Astrocyte (in vitro differentiated cells and primary cell): ENCODE data around the gene YTHDF1. TPM values are rescaled to one million over a fixed set of nuclear protein-coding genes. Genes with fewer than 3 reads are reported as not detected.
"Not testable (repeated sequence)": the region's sequence is repeated elsewhere in the genome, so short reads cannot be mapped to it uniquely, and the experiment has no call there.

Experiments used
- DNase-seq: peaks from one replicate; pipeline ENCODE4 v3.0.0-alpha.2; 2010; ENCODE audit warnings: low read depth
- FAIRE-seq: peaks from 2 replicates; lab custom pipeline; 2011; peaks lifted over from hg19 to GRCh38; lab: Jason Lieb, UNC
- H2AFZ ChIP-seq: 2 replicates; pipeline ENCODE4 v1.6.0; 2012; ENCODE audit warnings: low read depth, low read length, inconsistent platforms
- H3K27ac ChIP-seq: 2 replicates; pipeline ENCODE4 v1.5.1; 2011; ENCODE audit warnings: low read depth, low read length, inconsistent platforms
- H3K27me3 ChIP-seq: 2 replicates; pipeline ENCODE4 v1.6.0; 2011; ENCODE audit warnings: low read length, inconsistent platforms; ENCODE audit not compliant: insufficient read depth
- H3K36me3 ChIP-seq: 2 replicates; pipeline ENCODE4 v1.5.1; 2011; ENCODE audit warnings: low read length, inconsistent platforms; ENCODE audit not compliant: insufficient read depth
- H3K4me1 ChIP-seq: 2 replicates; pipeline ENCODE4 v1.5.1; 2011; ENCODE audit warnings: low read length, inconsistent platforms; ENCODE audit not compliant: insufficient read depth
- H3K4me2 ChIP-seq: 2 replicates; pipeline ENCODE4 v1.6.0; 2012; ENCODE audit warnings: low read length, inconsistent platforms
- H3K4me3 ChIP-seq: 2 replicates; pipeline ENCODE4 v1.5.1; 2011; ENCODE audit warnings: low read depth, mild to moderate bottlenecking, low read length, inconsistent platforms; ENCODE audit not compliant: insufficient read depth
- H3K79me2 ChIP-seq: 2 replicates; pipeline ENCODE4 v1.6.0; 2012; ENCODE audit warnings: mild to moderate bottlenecking, low read length, inconsistent platforms; ENCODE audit not compliant: insufficient read depth
- H3K9ac ChIP-seq: 2 replicates; pipeline ENCODE4 v1.6.0; 2012; ENCODE audit warnings: mild to moderate bottlenecking, low read length, inconsistent platforms
- H3K9me3 ChIP-seq: 2 replicates; pipeline ENCODE4 v1.5.1; 2012; ENCODE audit warnings: low read depth, mild to moderate bottlenecking, low read length, inconsistent platforms; ENCODE audit not compliant: insufficient read depth
- H4K20me1 ChIP-seq: 2 replicates; pipeline ENCODE4 v1.6.0; 2012; ENCODE audit warnings: low read length, inconsistent platforms; ENCODE audit not compliant: insufficient read depth
- H3K27ac Mint-ChIP-seq: one replicate; pipeline ENCODE4 v1.8.0; 2021; ENCODE audit warnings: mild to moderate bottlenecking, mixed read lengths; ENCODE audit not compliant: unreplicated experiment
- H3K27me3 Mint-ChIP-seq: one replicate; pipeline ENCODE4 v1.8.0; 2021; ENCODE audit warnings: low read depth, mixed read lengths; ENCODE audit not compliant: unreplicated experiment
- H3K36me3 Mint-ChIP-seq: one replicate; pipeline ENCODE4 v1.8.0; 2021; ENCODE audit warnings: low read depth, mixed read lengths; ENCODE audit not compliant: unreplicated experiment
- H3K4me1 Mint-ChIP-seq: one replicate; pipeline ENCODE4 v1.8.0; 2021; ENCODE audit warnings: low read depth, mixed read lengths; ENCODE audit not compliant: unreplicated experiment
- H3K4me3 Mint-ChIP-seq: one replicate; pipeline ENCODE4 v1.8.0; 2021; ENCODE audit warnings: mild to moderate bottlenecking, moderate library complexity, mixed read lengths; ENCODE audit not compliant: unreplicated experiment
- H3K9me3 Mint-ChIP-seq: one replicate; pipeline ENCODE4 v1.8.0; 2021; ENCODE audit warnings: mild to moderate bottlenecking, mixed read lengths; ENCODE audit not compliant: unreplicated experiment
- EZH2 ChIP-seq: IDR thresholded peaks from 2 replicates; pipeline ENCODE4 v1.6.1; 2012; ENCODE audit warnings: mild to moderate bottlenecking, low read length, inconsistent platforms; ENCODE audit not compliant: insufficient read depth
- total RNA-seq: library from RNA; stranded (reverse); gene quantifications from 2 replicates; pipeline ENCODE4 v1.2.1, GENCODE V29; 2021
- TF ChIP-seq, protein P1 (sequence below): IDR thresholded peaks from 2 replicates; pipeline ENCODE4 v1.5.1; 2011; ENCODE audit warnings: low read depth, mild to moderate bottlenecking, inconsistent platforms, low read length, moderate library complexity; ENCODE audit not compliant: insufficient read depth

YTHDF1 gene
- total RNA-seq, 1 donor from 2014 or later, result 107 TPM

- Mint-ChIP-seq H3K9me3 (peaks cover 9% of the 10 kb centered on the region), H3K27me3 (peaks cover 6% of the 10 kb centered on the region), H3K4me3 (peak overlapping the region; percentile 93), H3K4me1 (peaks cover 41% of the 10 kb centered on the region), H3K36me3 (peaks cover 28% of the 10 kb centered on the region), H3K27ac (peak overlapping the region; percentile 84)
- H3K4me2 ChIP-seq, result peak overlapping the region; percentile 75
- no peak overlapping the region for H2AFZ ChIP-seq
- no peak for FAIRE-seq
- H3K9me3 ChIP-seq, result no peaks in the 10 kb centered on the region
- no peak for DNase-seq
- H3K4me1 ChIP-seq, result peaks cover 6% of the 10 kb centered on the region
- H3K36me3 ChIP-seq, result no peaks in the 10 kb centered on the region
- H3K27me3 ChIP-seq, result peaks cover 28% of the 10 kb centered on the region
- no peak overlapping the region for H3K4me3 ChIP-seq
- no peaks in the 10 kb centered on the region for H3K79me2 ChIP-seq
- peak; percentile 52 for TF ChIP-seq EZH2
- TF ChIP-seq, protein P1, sequence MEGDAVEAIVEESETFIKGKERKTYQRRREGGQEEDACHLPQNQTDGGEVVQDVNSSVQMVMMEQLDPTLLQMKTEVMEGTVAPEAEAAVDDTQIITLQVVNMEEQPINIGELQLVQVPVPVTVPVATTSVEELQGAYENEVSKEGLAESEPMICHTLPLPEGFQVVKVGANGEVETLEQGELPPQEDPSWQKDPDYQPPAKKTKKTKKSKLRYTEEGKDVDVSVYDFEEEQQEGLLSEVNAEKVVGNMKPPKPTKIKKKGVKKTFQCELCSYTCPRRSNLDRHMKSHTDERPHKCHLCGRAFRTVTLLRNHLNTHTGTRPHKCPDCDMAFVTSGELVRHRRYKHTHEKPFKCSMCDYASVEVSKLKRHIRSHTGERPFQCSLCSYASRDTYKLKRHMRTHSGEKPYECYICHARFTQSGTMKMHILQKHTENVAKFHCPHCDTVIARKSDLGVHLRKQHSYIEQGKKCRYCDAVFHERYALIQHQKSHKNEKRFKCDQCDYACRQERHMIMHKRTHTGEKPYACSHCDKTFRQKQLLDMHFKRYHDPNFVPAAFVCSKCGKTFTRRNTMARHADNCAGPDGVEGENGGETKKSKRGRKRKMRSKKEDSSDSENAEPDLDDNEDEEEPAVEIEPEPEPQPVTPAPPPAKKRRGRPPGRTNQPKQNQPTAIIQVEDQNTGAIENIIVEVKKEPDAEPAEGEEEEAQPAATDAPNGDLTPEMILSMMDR, result no peak
- H3K9ac ChIP-seq, result no peak overlapping the region
- H4K20me1 ChIP-seq, result peaks cover 6% of the 10 kb centered on the region
- no peak overlapping the region for H3K27ac ChIP-seq
These were observed 37.7 kb upstream of the YTHDF1 start for GRCh38 chr20:63253438-63254231.

GRCh38 chr20:63253065-63253437 lies 37.1 kb upstream of the YTHDF1 start:
- Mint-ChIP-seq H3K36me3 (peaks cover 26% of the 10 kb centered on the region), H3K27ac (peak overlapping the region; percentile 84), H3K9me3 (peaks cover 9% of the 10 kb centered on the region), H3K4me1 (peaks cover 41% of the 10 kb centered on the region), H3K4me3 (peak overlapping the region; percentile 93), H3K27me3 (peaks cover 6% of the 10 kb centered on the region)
- Histone ChIP-seq H3K27me3 (peaks cover 25% of the 10 kb centered on the region), H3K27ac (no peak overlapping the region), H3K9ac (no peak overlapping the region), H2AFZ (no peak overlapping the region), H3K4me3 (no peak overlapping the region), H4K20me1 (peaks cover 6% of the 10 kb centered on the region), H3K9me3 (no peaks in the 10 kb centered on the region), H3K36me3 (no peaks in the 10 kb centered on the region), H3K79me2 (no peaks in the 10 kb centered on the region), H3K4me1 (peaks cover 6% of the 10 kb centered on the region), H3K4me2 (peak overlapping the region; percentile 75)
- no peak for FAIRE-seq
- TF ChIP-seq, protein P1, result no peak
- peak; percentile 78 for TF ChIP-seq EZH2
- no peak for DNase-seq

DNA sequence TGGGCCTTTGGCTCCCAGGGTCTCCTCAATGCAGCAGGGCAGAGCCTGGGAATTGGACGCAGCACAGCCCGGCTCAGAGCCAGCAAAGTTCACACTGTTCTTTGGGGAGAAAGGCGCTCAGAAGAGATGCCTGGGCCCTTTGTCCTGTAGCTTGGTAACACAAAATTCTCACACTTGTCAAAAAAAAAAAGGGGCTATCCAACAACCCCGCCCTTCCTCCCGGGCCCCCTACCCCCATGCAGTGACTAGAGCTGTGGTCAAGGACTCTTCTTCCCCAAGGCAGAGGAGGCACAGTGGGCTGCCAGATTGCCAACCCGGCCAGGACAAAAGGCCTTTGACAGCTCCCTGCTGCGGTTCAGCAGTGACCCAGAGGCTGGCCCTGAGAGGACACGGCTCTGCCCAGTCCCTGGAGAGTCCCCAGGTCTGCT lies 36.4 kb upstream of the YTHDF1 start:
- Histone ChIP-seq H3K4me2 (no peak overlapping the region), H3K36me3 (no peaks in the 10 kb centered on the region), H3K9ac (no peak overlapping the region), H4K20me1 (peaks cover 6% of the 10 kb centered on the region), H3K4me1 (peaks cover 6% of the 10 kb centered on the region), H3K79me2 (no peaks in the 10 kb centered on the region), H3K27ac (no peak overlapping the region), H3K4me3 (no peak overlapping the region), H3K9me3 (no peaks in the 10 kb centered on the region), H2AFZ (no peak overlapping the region), H3K27me3 (peaks cover 25% of the 10 kb centered on the region)
- peak overlapping the region; percentile 93 for H3K4me3 Mint-ChIP-seq
- peaks cover 5% of the 10 kb centered on the region for H3K9me3 Mint-ChIP-seq
- peaks cover 18% of the 10 kb centered on the region for H3K36me3 Mint-ChIP-seq
- H3K27ac Mint-ChIP-seq, result peak overlapping the region; percentile 84
- peaks cover 6% of the 10 kb centered on the region for H3K27me3 Mint-ChIP-seq
- peaks cover 36% of the 10 kb centered on the region for H3K4me1 Mint-ChIP-seq
- FAIRE-seq, result no peak
- TF ChIP-seq EZH2, result no peak
- TF ChIP-seq, protein P1, result no peak
- no peak for DNase-seq

DNA sequence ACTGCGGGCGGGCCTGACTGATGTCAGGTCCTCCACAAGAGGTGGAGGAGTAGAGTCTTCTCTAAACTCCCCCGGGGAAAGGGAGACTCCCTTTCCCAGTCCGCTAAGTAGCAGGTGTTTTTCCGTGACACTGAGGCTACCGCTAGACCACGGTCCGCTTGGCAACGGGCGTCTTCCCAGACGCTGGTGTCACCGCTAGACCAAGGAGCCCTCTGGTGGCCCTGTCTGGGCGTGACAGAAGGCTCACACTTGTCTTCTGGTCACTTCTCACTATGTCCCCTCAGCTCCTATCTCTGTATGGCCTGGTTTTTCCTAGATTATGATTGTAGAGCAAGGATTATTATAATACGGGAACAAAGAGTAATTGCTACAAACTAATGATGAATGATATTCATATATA lies 35.4 kb upstream of the YTHDF1 start:
- not testable (repeated sequence) for H3K9me3 Mint-ChIP-seq, H3K79me2 ChIP-seq, H3K9ac ChIP-seq, H2AFZ ChIP-seq, H3K36me3 Mint-ChIP-seq, FAIRE-seq, H3K4me3 ChIP-seq, H3K9me3 ChIP-seq, H3K27ac ChIP-seq, H3K36me3 ChIP-seq, H4K20me1 ChIP-seq, DNase-seq, H3K27me3 Mint-ChIP-seq, H3K4me1 ChIP-seq, H3K4me2 ChIP-seq
- peaks cover 21% of the 10 kb centered on the region for H3K27me3 ChIP-seq
- H3K27ac Mint-ChIP-seq, result peak overlapping the region; percentile 85
- peaks cover 30% of the 10 kb centered on the region for H3K4me1 Mint-ChIP-seq
- H3K4me3 Mint-ChIP-seq, result peak overlapping the region; percentile 77
